Activated CD4-positive, alpha-beta T cell treated with anti-CD3 and anti-CD28 coated beads, Interleukin-2, amount 50 U/mL, for 16 hours (primary cell): ENCODE measurements around the gene KLHL15.

Experiments used
- DNase-seq: peaks from one replicate; pipeline ENCODE4 v3.0.0-alpha.2; 2020

KLHL15 gene

GRCh38 chrX:23945206-23945605 is 81.8 kb downstream of the KLHL15 start:
- no peak for DNase-seq

GRCh38 chrX:23944234-23944633 is 82.8 kb downstream of the KLHL15 start:
- no peak for DNase-seq

- DNase-seq = no peak
These were observed 87.8 kb downstream of the KLHL15 start for GRCh38 chrX:23939203-23939602.

GRCh38 chrX:23938690-23939089 is 88.3 kb downstream of the KLHL15 start:
- DNase-seq = no peak

- DNase-seq = no peak
These were observed 89.9 kb downstream of the KLHL15 start for GRCh38 chrX:23937100-23937499.

GRCh38 chrX:23936180-23936579 is 90.8 kb downstream of the KLHL15 start:
- DNase-seq = no peak

GRCh38 chrX:23935106-23935505 is 91.9 kb downstream of the KLHL15 start:
- no peak for DNase-seq
